Tibial artery (tissue), 4 donors: ENCODE measurements around the gene ZNF263.

Experiments
- DNase-seq, 2 donors: peaks; one replicate each; pipeline ENCODE4 v3.0.0-alpha.2; 2019
- H3K27ac ChIP-seq, 2 donors: fragments of 200-600 bp; sonication (generic) in 1 of 2; 1 replicate in 1 of 2; 2 replicates in 1 of 2; pipeline ENCODE4 v1.5.1; 2018 to 2019; ENCODE audit warnings: mild to moderate bottlenecking in 1 of 2
- H3K27me3 ChIP-seq, 2 donors: fragments of 200-600 bp; sonication (generic) in 1 of 2; one replicate each; pipeline versions ENCODE4 v1.5.1 to v1.6.0; 2016 to 2019
- H3K36me3 ChIP-seq, 3 donors: fragments of 200-600 bp; sonication (generic) in 2 of 3; one replicate each; pipeline ENCODE4 v1.5.1; 2016 to 2019; ENCODE audit warnings: mild to moderate bottlenecking in 2 of 3
- H3K4me1 ChIP-seq, 4 donors: fragments of 200-600 bp; sonication (generic) in 2 of 4; 1 replicate in 3 of 4; 2 replicates in 1 of 4; pipeline ENCODE4 v1.5.1; 2016 to 2019
- H3K4me3 ChIP-seq, 2 donors: fragments of 200-600 bp; sonication (generic) in 1 of 2; 1 replicate in 1 of 2; 2 replicates in 1 of 2; pipeline ENCODE4 v1.5.1; 2018 to 2019; ENCODE audit warnings: mild to moderate bottlenecking in 2 of 2
- H3K9me3 ChIP-seq, 3 donors: fragments of 200-600 bp; sonication (generic) in 1 of 3; one replicate each; pipeline ENCODE4 v1.5.1; 2016 to 2019
- CTCF ChIP-seq, 2 experiments: fragments of 200-600 bp in 1 of 2; fragments of 450-650 bp in 1 of 2; IDR thresholded peaks; one replicate each; pipeline ENCODE4 v1.5.1; 2017 to 2019; ENCODE audit warnings: antibody characterized with exemption in 2 of 2, mild to moderate bottlenecking in 1 of 2, moderate library complexity in 1 of 2
- intact Hi-C: fragments of 100-400 bp; cut with DNase I; formaldehyde crosslinking; loops from one replicate; pipeline ENCODE4 v1.15.0; 2023; ENCODE audit warnings: low total_unique reads

ZNF263 gene

DNA sequence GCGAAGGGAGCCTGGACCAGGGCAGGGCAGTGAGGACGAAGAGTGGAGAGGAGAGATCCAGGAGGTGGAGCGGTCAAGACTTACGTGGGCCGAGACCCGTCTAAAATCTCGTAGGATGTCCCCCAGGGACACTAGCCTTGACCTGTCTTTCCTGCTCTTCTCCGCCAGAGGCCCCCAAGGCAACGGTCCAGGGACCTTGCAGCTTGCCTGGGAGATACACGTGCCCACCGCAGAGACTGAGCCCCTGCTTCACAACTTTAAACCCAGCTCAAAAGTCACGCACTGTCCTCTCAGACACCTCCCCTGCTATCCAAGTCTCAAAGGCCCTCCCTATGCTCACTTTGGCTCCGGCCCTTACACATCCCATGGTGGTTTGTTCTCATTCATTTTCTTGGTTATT is 12.5 kb downstream of the ZNF263 start:
- Histone ChIP-seq H3K9me3 (peaks cover 10 to 98% (median 66%) of the 10 kb centered on the region in 3 donors), H3K27me3 (no peaks in the 10 kb centered on the region), H3K4me1 (no peaks in the 10 kb centered on the region), H3K36me3 (peaks cover 63 to 77% (median 75%) of the 10 kb centered on the region in 3 donors), H3K4me3 (no peak overlapping the region), H3K27ac (no peak overlapping the region)
- TF ChIP-seq CTCF (IDR thresholded peaks at IDR 0.05) = no peak
- intact Hi-C loops = no loop called here
- DNase-seq = no peak

GRCh38 chr16:3304370-3304769 is 21.1 kb downstream of the ZNF263 start:
- H3K4me1 ChIP-seq = peaks cover 0 to 23% (median 11%) of the 10 kb centered on the region in 4 donors
- no peak for TF ChIP-seq CTCF (IDR thresholded peaks at IDR 0.05)
- H3K9me3 ChIP-seq = peaks cover 0 to 79% (median 40%) of the 10 kb centered on the region in 3 donors
- no peak for DNase-seq
- H3K36me3 ChIP-seq = peaks cover 60 to 65% (median 63%) of the 10 kb centered on the region in 3 donors
- intact Hi-C loops = loop anchor here (10.0 kb wide), 1 partner anchor 90 kb away; no protein-coding TSS in a partner anchor
- no peaks in the 10 kb centered on the region for H3K27me3 ChIP-seq
- peak overlapping the region; percentile 87 to 88 for H3K27ac ChIP-seq
- H3K4me3 ChIP-seq = peak overlapping the region; percentile 70 to 79

DNA sequence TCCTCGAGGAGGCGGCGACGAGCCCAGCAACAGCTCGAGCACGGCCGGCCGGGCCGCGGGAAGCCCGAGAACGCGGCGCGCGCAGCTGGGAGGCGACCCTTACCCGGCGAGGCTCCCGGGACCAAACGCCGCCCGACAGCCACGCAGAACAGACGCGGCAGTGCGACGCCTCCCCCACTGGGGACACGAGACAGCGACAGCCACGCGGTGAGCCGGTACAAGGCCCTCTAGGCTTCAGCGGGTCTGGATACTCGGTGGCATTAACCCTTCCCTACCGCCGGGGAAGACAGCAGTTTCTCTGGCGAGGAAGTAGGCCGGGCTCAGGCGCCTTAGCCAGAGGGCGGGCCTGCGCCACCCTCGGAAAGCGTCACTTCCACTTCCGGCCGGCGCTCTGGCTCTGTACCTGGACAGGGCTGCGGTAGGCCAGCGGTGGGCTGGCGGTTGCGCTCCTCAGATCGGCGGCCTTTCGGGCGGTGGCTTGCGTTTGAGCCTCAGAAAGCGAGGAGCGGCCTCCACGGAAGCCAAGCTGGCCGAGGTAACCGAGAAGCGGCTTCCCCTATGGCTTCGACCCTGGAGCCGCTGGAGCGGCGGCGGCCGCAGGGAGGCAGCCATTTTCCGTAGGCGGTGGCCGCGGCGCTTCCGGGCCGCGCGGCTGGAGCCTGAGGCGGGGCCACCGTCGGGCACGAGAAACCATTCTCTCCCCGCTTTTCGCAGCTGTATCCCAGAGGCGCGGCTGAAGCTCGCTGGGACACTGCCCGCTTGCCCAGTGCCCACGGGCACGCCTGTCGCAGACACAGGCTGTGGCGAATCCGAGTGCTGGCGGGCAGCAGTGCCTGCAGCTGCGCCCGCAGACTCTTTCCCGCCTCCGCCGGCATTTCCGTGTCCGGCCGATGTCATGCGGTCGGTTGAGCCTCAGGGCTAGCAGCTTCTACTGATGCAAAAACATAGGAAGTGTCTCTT is 22.1 kb downstream of the ZNF263 start, which contains the start of the genes TIGD7 and ZNF75A:
Gene TIGD7 (minus strand): TSS at position 322 of the 960 bp plus-strand sequence. CDS start 4,816 bp downstream, outside the sequence.
Gene ZNF75A (plus strand): TSS at position 389 of the 960 bp plus-strand sequence. CDS start 2,932 bp downstream, outside the sequence.
- H3K27ac ChIP-seq = peak within 1 kb of the TSS; percentile 87 to 88
- intact Hi-C loops = loop anchor here (5.0 to 10.0 kb wide), 2 partner anchors 89 to 152 kb away; no protein-coding TSS in a partner anchor
- peaks cover 60 to 62% (median 62%) of the 10 kb centered on the region in 3 donors for H3K36me3 ChIP-seq
- no peaks in the 10 kb centered on the region for H3K27me3 ChIP-seq
- peaks cover 0 to 79% (median 43%) of the 10 kb centered on the region in 3 donors for H3K9me3 ChIP-seq
- TF ChIP-seq CTCF (IDR thresholded peaks at IDR 0.05) = peak; percentile 19 to 21
- peak; percentile 72 to 87 for DNase-seq
- H3K4me1 ChIP-seq = peaks cover 0 to 23% (median 11%) of the 10 kb centered on the region in 4 donors
- H3K4me3 ChIP-seq = peak within 1 kb of the TSS; percentile 70 to 79

GRCh38 chr16:3306078-3306477 is 22.8 kb downstream of the ZNF263 start:
- H3K4me3 ChIP-seq = peak overlapping the region; percentile 70 to 79
- peaks cover 0 to 23% (median 11%) of the 10 kb centered on the region in 4 donors for H3K4me1 ChIP-seq
- TF ChIP-seq CTCF (IDR thresholded peaks at IDR 0.05) = no peak
- H3K27ac ChIP-seq = peak overlapping the region; percentile 87 to 88
- H3K36me3 ChIP-seq = peaks cover 56 to 62% (median 58%) of the 10 kb centered on the region in 3 donors
- intact Hi-C loops = loop anchor here (5.0 to 10.0 kb wide), 2 partner anchors 89 to 151 kb away; no protein-coding TSS in a partner anchor
- DNase-seq = no peak
- H3K9me3 ChIP-seq = peaks cover 0 to 79% (median 38%) of the 10 kb centered on the region in 3 donors
- no peaks in the 10 kb centered on the region for H3K27me3 ChIP-seq

DNA sequence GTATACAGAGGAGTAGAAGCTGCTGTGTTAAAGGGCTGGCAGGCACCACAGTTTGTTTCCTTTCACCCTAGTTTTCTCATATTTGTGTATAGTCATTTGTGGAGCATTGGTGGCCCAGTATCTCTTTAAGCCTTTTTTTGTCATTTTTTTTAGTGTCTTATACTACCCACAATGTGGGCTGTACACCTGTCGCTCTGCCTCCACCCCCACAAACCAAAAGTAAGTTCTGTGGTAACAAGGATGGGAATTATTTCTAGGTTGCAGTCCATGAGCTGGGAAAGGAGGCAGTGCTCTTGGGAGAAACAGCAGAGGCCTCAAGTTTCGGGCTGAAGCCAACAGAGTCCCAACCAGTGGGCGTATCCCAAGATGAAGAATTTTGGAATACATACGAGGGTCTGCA is 28.2 kb downstream of the ZNF263 start:
- no peak overlapping the region for H3K4me3 ChIP-seq
- no peaks in the 10 kb centered on the region for H3K27me3 ChIP-seq
- peaks cover 77 to 99% (median 81%) of the 10 kb centered on the region in 3 donors for H3K36me3 ChIP-seq
- H3K9me3 ChIP-seq = peaks cover 0 to 99% (median 64%) of the 10 kb centered on the region in 3 donors
- no peak for TF ChIP-seq CTCF (IDR thresholded peaks at IDR 0.05)
- H3K4me1 ChIP-seq = peaks cover 0 to 7% (median 3%) of the 10 kb centered on the region in 4 donors
- intact Hi-C loops = loop anchor here (10.0 kb wide), 1 partner anchor 63 kb away; no protein-coding TSS in a partner anchor
- no peak overlapping the region for H3K27ac ChIP-seq
- no peak for DNase-seq
